Left lung (tissue), 10 donors: ENCODE results near the gene TMEM51. TPM values are rescaled to one million over a fixed set of nuclear protein-coding genes. Genes with fewer than 3 reads are reported as not detected.

Source experiments
- ATAC-seq: fragments of 200-7000 bp; cut with Tn5 transposase; one replicate; pipeline ENCODE4 v1.9.1; 2020; ENCODE audit warnings: moderate library complexity
- DNase-seq, 4 donors: peaks; one replicate each; pipeline ENCODE4 v3.0.0-alpha.2; 2013 to 2020
- H3K27ac ChIP-seq, 2 donors: fragments of 200-600 bp; sonication (generic) in 1 of 2; one replicate each; pipeline versions ENCODE4 v1.5.0 to v1.8.0; 2020 to 2021
- H3K27me3 ChIP-seq, 2 donors: fragments of 200-600 bp; sonication (generic) in 1 of 2; one replicate each; pipeline versions ENCODE4 v1.5.0 to v1.8.0; 2020 to 2021
- H3K36me3 ChIP-seq, 2 donors: fragments of 200-600 bp; sonication (generic) in 1 of 2; one replicate each; pipeline versions ENCODE4 v1.5.0 to v1.8.0; 2020 to 2021
- H3K4me1 ChIP-seq, 2 donors: fragments of 200-600 bp; one replicate each; pipeline ENCODE4 v1.8.0; 2021
- H3K4me3 ChIP-seq, 2 donors: fragments of 200-600 bp; sonication (generic) in 1 of 2; one replicate each; pipeline versions ENCODE4 v1.5.0 to v1.8.0; 2020 to 2021; ENCODE audit warnings: mild to moderate bottlenecking in 1 of 2
- H3K9me3 ChIP-seq, 2 donors: fragments of 200-600 bp; sonication (generic) in 1 of 2; one replicate each; pipeline versions ENCODE4 v1.5.0 to v1.8.0; 2020 to 2021
- intact Hi-C, 2 donors: fragments of 100-400 bp; cut with DNase I; formaldehyde crosslinking; loops; one replicate each; pipeline versions ENCODE4 v1.11.2 to v1.14.2; 2022
- polyA plus RNA-seq, 6 donors: library from polyadenylated mRNA; unstranded; fragments of 120-200 nt; gene quantifications; one replicate each; pipeline ENCODE4 v1.2.1, GENCODE V29; 2013; ENCODE audit not compliant: insufficient read length in 6 of 6
- total RNA-seq, 2 donors: library from RNA; stranded (reverse); fragmentation: NEBNext Ultra II Directional; extraction: Animal tissue kit (Norgen Biotek cat#: 25700); gene quantifications; one replicate each; pipeline ENCODE4 v1.2.1, GENCODE V29; 2021
- TF ChIP-seq, protein P1 (sequence below), 2 donors: fragments of 200-600 bp; sonication (generic) in 1 of 2; IDR thresholded peaks; one replicate each; pipeline versions ENCODE4 v1.5.0 to v1.8.0; 2021; ENCODE audit warnings: antibody characterized with exemption in 2 of 2
- donor health status: DM: no; HTN: yes; CAD: no.
- donor health status: DM: no; HTN: no; CAD: no.

TMEM51 gene
- total and polyA plus RNA-seq, 8 donors, result 10.6 to 17.9 (median 15.7) TPM

DNA sequence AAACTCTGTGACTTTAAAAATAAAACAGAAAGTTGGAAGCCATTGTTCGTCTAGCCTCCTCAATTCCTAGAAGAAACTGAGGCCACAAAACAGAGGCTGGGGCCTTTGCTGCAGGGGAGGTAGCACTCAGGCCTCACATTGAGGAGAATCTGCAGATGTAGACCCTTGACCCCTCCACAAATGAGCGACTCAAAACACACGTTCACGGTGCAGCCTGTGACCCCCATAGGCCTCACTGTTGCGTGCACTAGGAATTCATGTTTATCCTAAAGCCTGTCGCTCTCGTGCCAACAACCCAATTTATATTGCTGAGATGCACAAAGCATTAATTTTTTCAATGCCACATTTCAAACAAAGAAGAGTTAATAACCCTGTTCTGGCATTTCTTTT is 5.6 kb downstream of the TMEM51 start:
- Histone ChIP-seq H3K27ac (peak overlapping the region in 1 of 2 donors; percentile 50), H3K4me3 (no peak overlapping the region), H3K9me3 (no peaks in the 10 kb centered on the region), H3K36me3 (no peaks in the 10 kb centered on the region), H3K4me1 (peaks cover 4 to 54% of the 10 kb centered on the region in 2 donors), H3K27me3 (peaks cover 0 to 13% of the 10 kb centered on the region in 2 donors)
- intact Hi-C loops, result loop anchor here in 1 of 2 donors (10.0 kb wide), 1 partner anchor 106 kb away; no protein-coding TSS in a partner anchor
- DNase-seq (no peak), ATAC-seq (no peak)
- TF ChIP-seq, protein P1, sequence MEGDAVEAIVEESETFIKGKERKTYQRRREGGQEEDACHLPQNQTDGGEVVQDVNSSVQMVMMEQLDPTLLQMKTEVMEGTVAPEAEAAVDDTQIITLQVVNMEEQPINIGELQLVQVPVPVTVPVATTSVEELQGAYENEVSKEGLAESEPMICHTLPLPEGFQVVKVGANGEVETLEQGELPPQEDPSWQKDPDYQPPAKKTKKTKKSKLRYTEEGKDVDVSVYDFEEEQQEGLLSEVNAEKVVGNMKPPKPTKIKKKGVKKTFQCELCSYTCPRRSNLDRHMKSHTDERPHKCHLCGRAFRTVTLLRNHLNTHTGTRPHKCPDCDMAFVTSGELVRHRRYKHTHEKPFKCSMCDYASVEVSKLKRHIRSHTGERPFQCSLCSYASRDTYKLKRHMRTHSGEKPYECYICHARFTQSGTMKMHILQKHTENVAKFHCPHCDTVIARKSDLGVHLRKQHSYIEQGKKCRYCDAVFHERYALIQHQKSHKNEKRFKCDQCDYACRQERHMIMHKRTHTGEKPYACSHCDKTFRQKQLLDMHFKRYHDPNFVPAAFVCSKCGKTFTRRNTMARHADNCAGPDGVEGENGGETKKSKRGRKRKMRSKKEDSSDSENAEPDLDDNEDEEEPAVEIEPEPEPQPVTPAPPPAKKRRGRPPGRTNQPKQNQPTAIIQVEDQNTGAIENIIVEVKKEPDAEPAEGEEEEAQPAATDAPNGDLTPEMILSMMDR (IDR thresholded peaks at IDR 0.05), result no peak

DNA sequence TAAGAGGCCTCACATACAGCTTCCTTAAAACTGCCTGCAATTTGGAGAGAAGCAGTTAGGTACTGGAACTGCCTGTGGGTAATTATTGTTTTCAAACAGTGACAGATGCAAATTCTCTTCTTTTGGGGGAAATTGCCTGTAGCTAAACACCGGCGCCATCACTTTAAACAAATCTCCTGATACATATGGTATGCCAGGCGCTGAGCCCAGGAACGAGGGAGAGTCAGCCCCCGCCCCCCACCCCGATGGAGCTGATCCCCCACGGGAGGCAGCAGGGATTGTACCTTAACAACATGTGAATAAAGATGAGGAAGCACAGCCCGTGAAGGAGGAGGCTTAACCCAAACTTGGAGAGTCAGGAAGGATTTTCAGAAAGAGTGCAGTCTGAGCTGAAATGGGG is 7.1 kb downstream of the TMEM51 start:
- no peak for DNase-seq
- H3K27me3 ChIP-seq, result no peaks in the 10 kb centered on the region
- ATAC-seq, result peak; percentile 76
- no peaks in the 10 kb centered on the region for H3K36me3 ChIP-seq
- intact Hi-C loops, result no loop called here
- peaks cover 4 to 40% of the 10 kb centered on the region in 2 donors for H3K4me1 ChIP-seq
- no peak overlapping the region for H3K27ac ChIP-seq
- no peaks in the 10 kb centered on the region for H3K9me3 ChIP-seq
- no peak overlapping the region for H3K4me3 ChIP-seq
- TF ChIP-seq, protein P1 (IDR thresholded peaks at IDR 0.05), result no peak

GRCh38 chr1:15167386-15167785 is 13.8 kb downstream of the TMEM51 start:
- Histone ChIP-seq H3K27me3 (no peaks in the 10 kb centered on the region), H3K36me3 (no peaks in the 10 kb centered on the region), H3K27ac (no peak overlapping the region), H3K4me3 (no peak overlapping the region), H3K4me1 (peaks cover 0 to 28% of the 10 kb centered on the region in 2 donors), H3K9me3 (no peaks in the 10 kb centered on the region)
- TF ChIP-seq, protein P1 (IDR thresholded peaks at IDR 0.05), result no peak
- ATAC-seq (no peak), DNase-seq (no peak)
- intact Hi-C loops, result no loop called here

GRCh38 chr1:15168479-15168878 is 14.9 kb downstream of the TMEM51 start:
- TF ChIP-seq, protein P1 (IDR thresholded peaks at IDR 0.05), result no peak
- H3K27ac ChIP-seq, result peak overlapping the region in 1 of 2 donors; percentile 35
- H3K27me3 ChIP-seq, result no peaks in the 10 kb centered on the region
- DNase-seq (no peak), ATAC-seq (peak; percentile 92)
- no peaks in the 10 kb centered on the region for H3K9me3 ChIP-seq
- intact Hi-C loops, result no loop called here
- peaks cover 0 to 32% of the 10 kb centered on the region in 2 donors for H3K4me1 ChIP-seq
- H3K36me3 ChIP-seq, result no peaks in the 10 kb centered on the region
- H3K4me3 ChIP-seq, result no peak overlapping the region

GRCh38 chr1:15170071-15170470 is 16.5 kb downstream of the TMEM51 start:
- ATAC-seq, result no peak
- H3K4me3 ChIP-seq, result no peak overlapping the region
- intact Hi-C loops, result no loop called here
- H3K36me3 ChIP-seq, result no peaks in the 10 kb centered on the region
- no peaks in the 10 kb centered on the region for H3K9me3 ChIP-seq
- no peak for DNase-seq
- TF ChIP-seq, protein P1 (IDR thresholded peaks at IDR 0.05), result no peak
- no peak overlapping the region for H3K27ac ChIP-seq
- H3K4me1 ChIP-seq, result peaks cover 0 to 32% of the 10 kb centered on the region in 2 donors
- no peaks in the 10 kb centered on the region for H3K27me3 ChIP-seq
